NB4 (cell line): ENCODE measurements around the gene RCN2.

ENCODE experiments used
- DNase-seq: peaks from one replicate; pipeline ENCODE4 v3.0.0; 2010; ENCODE audit warnings: low read depth
- H3K4me3 ChIP-seq: one replicate; pipeline ENCODE4 v1.5.1; 2011; ENCODE audit warnings: mild to moderate bottlenecking, low read depth, low read length, moderate library complexity
- MYC ChIP-seq: IDR thresholded peaks from 2 replicates; pipeline ENCODE4 v1.6.1; 2011; ENCODE audit warnings: low read depth, low read length
- POLR2A ChIP-seq: IDR thresholded peaks from 2 replicates; pipeline ENCODE4 v1.6.1; 2011; ENCODE audit warnings: mild to moderate bottlenecking; ENCODE audit not compliant: insufficient read length; ENCODE audit errors: extremely low read depth
- TF ChIP-seq, protein P1 (sequence below): IDR thresholded peaks from one replicate; pipeline ENCODE4 v1.5.1; 2012; ENCODE audit warnings: low read depth, low read length
- TF ChIP-seq, protein P2 (sequence below): IDR thresholded peaks from 2 replicates; pipeline ENCODE4 v1.6.1; 2011; ENCODE audit warnings: low read depth, low read length

Gene RCN2

DNA sequence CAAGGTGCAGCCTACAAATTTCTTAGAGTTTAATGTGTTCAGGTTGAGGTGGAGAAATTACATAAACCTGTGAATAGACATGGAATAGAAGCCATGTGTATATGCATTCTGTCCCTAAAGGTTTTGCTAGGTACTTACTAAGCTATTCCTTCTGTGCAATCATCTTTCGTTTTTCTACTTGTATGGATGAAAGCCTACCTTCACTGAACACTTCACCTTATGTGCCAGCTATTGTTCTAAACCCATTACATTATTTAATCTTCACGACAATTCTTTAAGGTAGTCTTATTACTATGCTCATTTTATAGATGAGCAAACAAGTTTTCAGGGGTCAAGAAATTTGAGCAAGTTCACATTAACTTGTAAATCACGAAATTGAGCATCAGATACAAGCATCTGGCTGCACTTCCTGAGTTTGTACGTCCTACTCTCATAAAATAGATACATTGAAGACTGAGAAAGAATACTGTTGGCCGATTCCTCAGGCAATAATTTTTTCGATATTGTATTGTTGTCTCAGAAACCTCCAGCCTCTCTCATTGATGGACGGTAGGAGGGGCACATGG, 635 bp upstream of the RCN2 start:
- no peak for DNase-seq
- TF ChIP-seq POLR2A (no peak), MYC (no peak)
- TF ChIP-seq, protein P1, sequence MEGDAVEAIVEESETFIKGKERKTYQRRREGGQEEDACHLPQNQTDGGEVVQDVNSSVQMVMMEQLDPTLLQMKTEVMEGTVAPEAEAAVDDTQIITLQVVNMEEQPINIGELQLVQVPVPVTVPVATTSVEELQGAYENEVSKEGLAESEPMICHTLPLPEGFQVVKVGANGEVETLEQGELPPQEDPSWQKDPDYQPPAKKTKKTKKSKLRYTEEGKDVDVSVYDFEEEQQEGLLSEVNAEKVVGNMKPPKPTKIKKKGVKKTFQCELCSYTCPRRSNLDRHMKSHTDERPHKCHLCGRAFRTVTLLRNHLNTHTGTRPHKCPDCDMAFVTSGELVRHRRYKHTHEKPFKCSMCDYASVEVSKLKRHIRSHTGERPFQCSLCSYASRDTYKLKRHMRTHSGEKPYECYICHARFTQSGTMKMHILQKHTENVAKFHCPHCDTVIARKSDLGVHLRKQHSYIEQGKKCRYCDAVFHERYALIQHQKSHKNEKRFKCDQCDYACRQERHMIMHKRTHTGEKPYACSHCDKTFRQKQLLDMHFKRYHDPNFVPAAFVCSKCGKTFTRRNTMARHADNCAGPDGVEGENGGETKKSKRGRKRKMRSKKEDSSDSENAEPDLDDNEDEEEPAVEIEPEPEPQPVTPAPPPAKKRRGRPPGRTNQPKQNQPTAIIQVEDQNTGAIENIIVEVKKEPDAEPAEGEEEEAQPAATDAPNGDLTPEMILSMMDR, result no peak
- TF ChIP-seq, protein P2, sequence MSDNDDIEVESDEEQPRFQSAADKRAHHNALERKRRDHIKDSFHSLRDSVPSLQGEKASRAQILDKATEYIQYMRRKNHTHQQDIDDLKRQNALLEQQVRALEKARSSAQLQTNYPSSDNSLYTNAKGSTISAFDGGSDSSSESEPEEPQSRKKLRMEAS, result no peak
- H3K4me3 ChIP-seq, result peak overlapping the region; percentile 68

DNA sequence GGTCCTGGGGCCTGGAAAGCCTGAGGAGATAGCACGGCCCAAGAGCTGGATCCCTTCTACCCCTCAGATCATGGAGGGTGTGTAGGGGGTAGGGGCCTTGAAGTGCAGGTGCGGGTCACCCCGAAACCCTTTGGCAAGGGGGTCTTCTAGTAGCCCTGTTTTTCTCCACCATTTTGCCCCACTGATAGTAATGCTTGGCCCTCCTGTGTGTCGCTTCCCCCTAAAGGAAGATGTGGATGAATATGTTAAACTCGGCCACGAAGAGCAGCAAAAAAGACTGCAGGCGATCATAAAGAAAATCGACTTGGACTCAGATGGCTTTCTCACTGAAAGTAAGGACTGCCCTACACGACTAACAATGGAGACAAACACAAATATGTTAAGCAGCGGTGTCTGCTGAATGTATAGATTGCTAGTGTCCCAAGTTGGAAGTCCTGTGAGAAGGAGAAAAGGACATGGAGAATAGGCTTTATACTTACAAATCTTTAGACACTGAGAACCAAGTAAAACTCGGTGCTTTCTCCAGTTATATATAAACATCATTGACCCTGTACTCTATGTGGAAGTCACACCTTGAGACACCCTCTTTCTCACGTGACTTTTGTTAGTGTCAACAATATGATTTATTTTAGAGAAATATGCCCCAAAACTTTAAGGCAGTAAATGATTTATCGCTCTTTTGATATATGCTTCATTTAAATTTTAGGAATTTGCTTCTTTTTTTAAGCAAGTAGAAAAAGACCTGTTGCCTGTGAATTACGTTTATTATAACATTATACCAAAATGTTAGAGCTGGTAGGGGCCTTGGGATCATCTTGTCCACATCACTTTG, 802 bp downstream of the RCN2 start:
- TF ChIP-seq, protein P1, result no peak
- H3K4me3 ChIP-seq, result peak overlapping the region; percentile 88
- DNase-seq, result peak; percentile 53

DNA sequence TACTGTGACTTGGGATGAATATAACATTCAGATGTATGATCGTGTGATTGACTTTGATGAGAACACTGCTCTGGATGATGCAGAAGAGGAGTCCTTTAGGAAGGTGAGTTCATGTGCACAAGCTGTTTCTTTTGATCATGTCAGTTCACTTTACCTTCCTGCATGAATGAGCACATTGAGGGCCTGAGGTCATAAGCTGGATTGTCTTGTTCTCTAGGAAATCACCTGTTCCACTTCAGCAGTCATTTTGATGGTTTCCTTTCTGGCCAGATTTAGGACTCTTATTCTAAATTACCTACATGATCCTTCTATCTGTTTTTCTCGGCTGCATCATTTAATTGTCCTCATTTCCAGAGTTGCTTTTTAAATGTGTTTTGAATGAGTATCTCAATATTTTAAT, 4.1 kb downstream of the RCN2 start:
- DNase-seq, result no peak
- H3K4me3 ChIP-seq, result no peak overlapping the region

DNA sequence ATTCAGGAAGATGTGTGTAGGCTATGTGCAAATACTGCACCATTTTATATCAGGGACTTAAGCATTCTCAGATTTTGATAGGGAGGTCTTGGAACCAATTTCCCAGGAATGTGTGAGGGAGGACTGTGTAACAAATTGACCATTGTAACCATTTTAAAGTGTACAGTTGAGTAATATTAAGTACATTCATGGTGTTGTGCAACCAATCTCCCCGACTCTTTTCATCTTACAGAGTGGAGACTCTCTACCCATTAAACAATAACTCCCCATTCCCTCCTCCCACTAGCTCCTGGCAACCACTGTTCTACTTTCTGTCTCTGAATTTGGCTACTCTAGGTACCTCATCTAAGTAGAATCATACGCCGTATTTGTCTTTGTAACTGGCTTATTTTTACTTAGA, 5.1 kb downstream of the RCN2 start:
- peak; percentile 21 for DNase-seq
- TF ChIP-seq POLR2A, result no peak
- TF ChIP-seq, protein P2, result no peak
- TF ChIP-seq, protein P1, result no peak
- no peak overlapping the region for H3K4me3 ChIP-seq

More for the DNA sequence above, 4.1 kb downstream of the RCN2 start:
- TF ChIP-seq MYC (no peak), POLR2A (no peak)
- TF ChIP-seq, protein P1, result no peak
- TF ChIP-seq, protein P2, result no peak

DNA sequence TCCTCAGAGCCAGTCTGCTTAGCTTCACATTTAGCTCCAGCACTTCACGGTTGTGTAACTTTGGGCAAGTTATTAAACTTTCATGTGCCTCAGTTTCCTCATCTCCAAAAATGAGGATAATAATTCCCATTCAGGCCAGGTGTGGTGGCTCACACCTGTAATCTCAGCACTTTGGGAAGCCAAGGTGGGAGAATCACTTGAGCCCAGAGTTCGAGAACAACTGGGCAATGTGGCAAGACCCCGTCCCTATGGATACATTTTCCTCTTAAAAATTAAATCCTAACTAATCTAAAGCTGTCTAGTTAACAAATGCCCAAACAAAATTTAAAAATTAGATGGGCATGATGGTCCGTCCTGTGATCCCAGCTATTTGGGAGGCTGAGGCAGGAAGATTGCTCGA, 7.2 kb downstream of the RCN2 start:
- no peak for DNase-seq
- TF ChIP-seq, protein P1, result no peak
- TF ChIP-seq, protein P2, result no peak
- TF ChIP-seq POLR2A, result no peak
- no peak for TF ChIP-seq MYC
- no peak overlapping the region for H3K4me3 ChIP-seq

DNA sequence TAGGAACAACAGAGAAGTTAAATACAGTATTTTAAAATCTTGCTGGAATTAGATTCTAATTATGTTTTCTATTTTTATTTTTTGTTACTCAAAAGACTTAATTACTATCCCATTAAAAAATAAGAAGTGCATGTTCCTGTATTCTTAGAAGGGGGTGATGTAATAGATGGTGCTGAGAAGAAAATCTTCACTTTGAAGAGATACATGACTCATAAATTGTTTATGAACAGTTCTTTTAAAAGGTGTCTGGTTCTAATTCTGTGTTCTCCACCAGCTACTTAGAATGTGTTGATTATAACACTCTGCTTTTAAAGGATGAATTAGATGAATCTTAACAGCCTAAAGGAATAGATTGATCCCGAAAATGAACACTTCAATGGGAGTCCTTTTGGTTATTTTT, 8.2 kb downstream of the RCN2 start:
- H3K4me3 ChIP-seq, result no peak overlapping the region
- DNase-seq, result no peak
- TF ChIP-seq MYC, result no peak
